ENCODE measurements around the gene HNRNPUL1. TPM values are rescaled to one million over a fixed set of nuclear protein-coding genes. Genes with fewer than 3 reads are reported as not detected.

The HNRNPUL1 gene
- total RNA-seq, 1 experiment from 2014 or later: 315 TPM

GRCh38 chr19:41249707-41250423 lies 14.3 kb upstream of the HNRNPUL1 start:
- Histone ChIP-seq H3K9ac (ENCODE audit: extremely low read depth, insufficient read length, low read length) (no peak overlapping the region), H2BK20ac (ENCODE audit: low read depth, low read length, poor library complexity, severe bottlenecking) (no peak overlapping the region), H3K27me3 (ENCODE audit: insufficient read depth, low read length) (no peaks in the 10 kb centered on the region), H2AFZ (ENCODE audit: low read length) (no peak overlapping the region), H3K79me2 (ENCODE audit: insufficient read depth, low read length) (no peaks in the 10 kb centered on the region), H4K20me1 (ENCODE audit: control insufficient read depth, insufficient read depth, insufficient read length) (no peaks in the 10 kb centered on the region), H3K9me3 (ENCODE audit: control insufficient read depth, low read depth, low read length) (no peaks in the 10 kb centered on the region), H3K4ac (ENCODE audit: low read depth, low read length) (no peak overlapping the region), H4K8ac (replicated peaks; ENCODE audit: insufficient read length, low read depth, low read length) (no peak overlapping the region), H3T11ph (ENCODE audit: low read length) (no peak overlapping the region), H2AK5ac (ENCODE audit: insufficient read length, low read length) (no peak overlapping the region), H3K18ac (ENCODE audit: insufficient read length, low read depth, low read length) (no peak overlapping the region), H3K14ac (ENCODE audit: insufficient read depth, low read length) (no peak overlapping the region), H3K27ac (ENCODE audit: insufficient read length, low read depth, low read length) (no peak overlapping the region), H2BK12ac (ENCODE audit: insufficient read length, low read depth, low read length) (no peak overlapping the region), H2BK120ac (ENCODE audit: low read depth, low read length, poor library complexity, severe bottlenecking) (no peak overlapping the region), H3K56ac (ENCODE audit: insufficient read length, low read depth, low read length) (no peak overlapping the region), H3K23me2 (ENCODE audit: insufficient read length, low read depth, low read length, poor library complexity, severe bottlenecking) (no peaks in the 10 kb centered on the region), H2BK15ac (ENCODE audit: low read depth, low read length) (no peak overlapping the region), H3K4me1 (ENCODE audit: insufficient read depth, low read length) (no peaks in the 10 kb centered on the region), H3K23ac (ENCODE audit: insufficient read length, low read depth, low read length) (no peak overlapping the region), H3K79me1 (ENCODE audit: insufficient read depth, low read depth, low read length, poor library complexity, severe bottlenecking) (no peaks in the 10 kb centered on the region), H3K4me2 (ENCODE audit: insufficient read depth, insufficient read length, low read length) (no peak overlapping the region), H2BK5ac (ENCODE audit: insufficient read length, low read length) (no peak overlapping the region), H4K5ac (ENCODE audit: insufficient read length, low read depth, low read length) (no peak overlapping the region), H4K91ac (ENCODE audit: insufficient read length, low read depth, low read length) (no peak overlapping the region)
- Mint-ChIP-seq H3K4me1 (peaks cover 0 to 4% of the 10 kb centered on the region in 2 experiments; a peak in 1 of 4 replicates), H3K27ac (no peak overlapping the region), H3K4me3 (no peak overlapping the region), H3K9me3 (peaks cover 0 to 3% of the 10 kb centered on the region in 2 experiments; a peak in 2 of 5 replicates), H3K36me3 (ENCODE audit: insufficient read depth in 1 of 3, low read depth in 3 of 3) (peaks cover 24 to 75% (median 74%) of the 10 kb centered on the region in 3 experiments; a peak in 6 of 7 replicates), H3K27me3 (ENCODE audit: low read depth) (no peaks in the 10 kb centered on the region)
- WGBS (ENCODE audit: extremely low coverage, insufficient read length, low lambda C conversion rate): no CpG with 5 or more reads among the region's 9 CpGs
- TF ChIP-seq CTCF (conservative IDR thresholded peaks at IDR 0.05): no peak
- DNase-seq: no peak

All from H9 (cell line).